Esophagus squamous epithelium (tissue), 5 donors: Measurements from ENCODE around the gene MMS22L. TPM values are rescaled to one million over a fixed set of nuclear protein-coding genes. Genes with fewer than 3 reads are reported as not detected.
A peak's percentile ranks its signal among the peaks of the same experiment; 100 is the strongest.

ENCODE experiments used
- DNase-seq: peaks from one replicate; lab custom pipeline; 2025; lab: John Stamatoyannopoulos, UW
- H3K27ac ChIP-seq, 4 donors: fragments of 200-600 bp; sonication (generic); one replicate each; pipeline ENCODE4 v1.5.1; 2016 to 2019; ENCODE audit warnings: mild to moderate bottlenecking in 1 of 4
- H3K27me3 ChIP-seq, 4 donors: fragments of 200-600 bp; sonication (generic); 1 replicate in 3 of 4; 2 replicates in 1 of 4; pipeline versions ENCODE4 v1.5.1 to v1.6.0; 2017 to 2021; ENCODE audit warnings: antibody characterized with exemption in 1 of 4
- H3K36me3 ChIP-seq, 3 donors: fragments of 200-600 bp; sonication (generic); one replicate each; pipeline ENCODE4 v1.5.1; 2016 to 2019
- H3K4me1 ChIP-seq, 3 donors: fragments of 200-600 bp; sonication (generic); one replicate each; pipeline ENCODE4 v1.5.1; 2017 to 2019
- H3K4me3 ChIP-seq, 4 donors: fragments of 200-600 bp; sonication (generic); 1 replicate in 3 of 4; 2 replicates in 1 of 4; pipeline ENCODE4 v1.5.1; 2016 to 2019; ENCODE audit warnings: mild to moderate bottlenecking in 2 of 4, moderate library complexity in 1 of 4
- H3K9me3 ChIP-seq, 3 donors: fragments of 200-600 bp; sonication (generic); one replicate each; pipeline ENCODE4 v1.5.1; 2016 to 2019
- POLR2A ChIP-seq, 4 donors: fragments of 450-650 bp; IDR thresholded peaks; one replicate each; pipeline ENCODE4 v1.6.1; 2017; ENCODE audit warnings: antibody characterized with exemption in 4 of 4, mild to moderate bottlenecking in 4 of 4, moderate library complexity in 3 of 4
- WGBS, 2 donors: methylation state at CpG; one replicate each; pipeline ENCODE4 v1.1.5; 2018; 5-methylcytosine and 5-hydroxymethylcytosine counted together
- intact Hi-C: fragments of 100-400 bp; cut with DNase I; formaldehyde crosslinking; loops from one replicate; pipeline ENCODE4 v1.15.0; 2022
- total RNA-seq, 4 donors: library from RNA; depleted of rRNA; stranded (reverse); fragments of >200 nt; gene quantifications; one replicate each; pipeline ENCODE4 v1.1.0, GENCODE V29; 2016
- TF ChIP-seq, protein P1 (sequence below), 6 experiments: fragments of 450-650 bp in 4 of 6; fragments of 200-600 bp in 2 of 6; sonication (generic) in 2 of 6; IDR thresholded peaks; one replicate each; pipeline ENCODE4 v1.5.1; 2016 to 2019; ENCODE audit warnings: antibody characterized with exemption in 6 of 6, mild to moderate bottlenecking in 4 of 6, moderate library complexity in 4 of 6
- donor health status: DM: yes; HTN: yes; CAD: no.

MMS22L gene
- total RNA-seq, 4 donors from 2014 or later, result 7.4 to 14.2 (median 9.7) TPM

DNA sequence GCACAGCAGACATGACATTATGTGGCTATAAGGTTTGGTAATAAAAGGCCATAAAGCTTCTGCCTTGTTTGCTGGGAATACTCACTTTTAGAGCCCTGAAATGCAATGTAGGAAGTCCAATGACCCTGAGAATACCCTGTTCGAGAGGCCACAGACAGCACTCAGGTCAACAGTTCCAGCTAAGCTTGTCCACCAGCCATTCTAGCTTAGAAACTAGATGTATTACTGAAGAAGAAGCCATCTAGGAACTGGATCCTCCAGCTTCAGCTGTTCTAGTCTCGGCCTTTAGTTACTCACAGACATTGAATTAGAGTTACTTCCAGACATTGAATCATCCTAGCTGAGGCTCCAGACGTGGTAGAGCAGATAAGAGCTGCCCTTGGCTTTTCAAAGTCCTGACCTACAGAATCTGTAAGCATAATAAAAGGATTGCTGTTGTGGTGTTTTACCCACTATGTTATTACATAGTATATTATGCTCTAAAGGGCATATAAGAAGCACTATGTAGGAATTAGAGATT lies 84.9 kb downstream of the MMS22L start:
- Histone ChIP-seq H3K4me1 (peaks cover 0 to under 1% (median 0%) of the 10 kb centered on the region in 3 donors), H3K27me3 (no peaks in the 10 kb centered on the region), H3K9me3 (no peaks in the 10 kb centered on the region), H3K36me3 (peaks cover 0 to 10% (median 0%) of the 10 kb centered on the region in 3 donors), H3K4me3 (no peak overlapping the region), H3K27ac (no peak overlapping the region)
- 83 to 93% methylated on average over 2 to 3 of the region's 3 CpGs for WGBS, 2 donors
- TF ChIP-seq, protein P1, sequence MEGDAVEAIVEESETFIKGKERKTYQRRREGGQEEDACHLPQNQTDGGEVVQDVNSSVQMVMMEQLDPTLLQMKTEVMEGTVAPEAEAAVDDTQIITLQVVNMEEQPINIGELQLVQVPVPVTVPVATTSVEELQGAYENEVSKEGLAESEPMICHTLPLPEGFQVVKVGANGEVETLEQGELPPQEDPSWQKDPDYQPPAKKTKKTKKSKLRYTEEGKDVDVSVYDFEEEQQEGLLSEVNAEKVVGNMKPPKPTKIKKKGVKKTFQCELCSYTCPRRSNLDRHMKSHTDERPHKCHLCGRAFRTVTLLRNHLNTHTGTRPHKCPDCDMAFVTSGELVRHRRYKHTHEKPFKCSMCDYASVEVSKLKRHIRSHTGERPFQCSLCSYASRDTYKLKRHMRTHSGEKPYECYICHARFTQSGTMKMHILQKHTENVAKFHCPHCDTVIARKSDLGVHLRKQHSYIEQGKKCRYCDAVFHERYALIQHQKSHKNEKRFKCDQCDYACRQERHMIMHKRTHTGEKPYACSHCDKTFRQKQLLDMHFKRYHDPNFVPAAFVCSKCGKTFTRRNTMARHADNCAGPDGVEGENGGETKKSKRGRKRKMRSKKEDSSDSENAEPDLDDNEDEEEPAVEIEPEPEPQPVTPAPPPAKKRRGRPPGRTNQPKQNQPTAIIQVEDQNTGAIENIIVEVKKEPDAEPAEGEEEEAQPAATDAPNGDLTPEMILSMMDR (IDR thresholded peaks at IDR 0.05), result no peak
- TF ChIP-seq POLR2A (IDR thresholded peaks at IDR 0.05), result no peak
- DNase-seq, result no peak
- intact Hi-C loops, result no loop called here

DNA sequence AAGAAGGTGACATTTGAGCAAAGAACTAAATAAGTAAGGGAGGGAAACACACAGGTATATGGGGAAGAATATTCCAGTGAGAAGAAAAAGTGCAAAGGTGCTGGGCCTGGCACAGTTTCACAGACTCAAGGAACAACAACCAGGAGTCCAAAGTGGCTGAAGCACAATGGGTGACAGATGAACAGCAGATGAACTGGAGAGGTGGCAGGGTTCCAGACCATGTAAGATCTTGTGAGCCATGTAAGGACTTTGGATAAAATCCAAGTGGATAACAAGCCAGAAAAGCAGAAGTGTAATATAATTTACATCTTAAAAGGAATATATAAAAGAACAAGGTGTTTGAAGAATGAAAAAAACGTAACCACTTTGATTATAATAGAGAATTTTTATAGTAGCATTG lies 87.9 kb downstream of the MMS22L start:
- DNase-seq, result no peak
- intact Hi-C loops, result no loop called here

DNA sequence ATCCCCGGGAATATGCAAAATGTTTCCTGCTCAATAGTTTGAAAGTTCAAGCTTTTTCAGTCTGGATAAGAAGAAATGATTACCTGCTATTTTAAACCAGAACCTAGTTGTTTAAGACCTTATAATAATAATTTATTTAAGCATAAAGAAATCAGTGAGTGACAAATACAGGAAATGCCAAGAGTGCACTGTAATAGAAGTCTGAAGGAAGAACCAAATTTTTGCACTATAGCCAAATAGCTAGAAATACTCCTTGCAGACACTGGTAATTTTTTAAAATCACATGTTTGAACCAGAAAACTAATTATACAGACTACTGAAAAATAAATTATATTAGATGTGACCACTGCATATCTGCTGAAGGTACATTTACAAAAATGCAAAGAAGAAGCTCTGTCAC lies 93.2 kb downstream of the MMS22L start:
- WGBS, 2 donors, result 79 to 88% methylated on average over 1 of the region's 1 CpG
- no peak overlapping the region for H3K27ac ChIP-seq
- intact Hi-C loops, result loop anchor here (5.0 kb wide), 1 partner anchor 208 kb away; no protein-coding TSS in a partner anchor
- no peaks in the 10 kb centered on the region for H3K4me1 ChIP-seq
- peaks cover 0 to 10% (median 0%) of the 10 kb centered on the region in 3 donors for H3K36me3 ChIP-seq
- no peak for TF ChIP-seq POLR2A (IDR thresholded peaks at IDR 0.05)
- TF ChIP-seq, protein P1 (IDR thresholded peaks at IDR 0.05), result no peak
- H3K9me3 ChIP-seq, result no peaks in the 10 kb centered on the region
- no peaks in the 10 kb centered on the region for H3K27me3 ChIP-seq
- H3K4me3 ChIP-seq, result no peak overlapping the region
- no peak for DNase-seq

More for the DNA sequence above, 87.9 kb downstream of the MMS22L start:
- Histone ChIP-seq H3K9me3 (no peaks in the 10 kb centered on the region), H3K4me1 (no peaks in the 10 kb centered on the region), H3K36me3 (peaks cover 0 to 10% (median 0%) of the 10 kb centered on the region in 3 donors), H3K27ac (no peak overlapping the region), H3K4me3 (no peak overlapping the region), H3K27me3 (no peaks in the 10 kb centered on the region)
- 61 to 65% methylated on average over 1 of the region's 1 CpG for WGBS, 2 donors
- TF ChIP-seq POLR2A (IDR thresholded peaks at IDR 0.05), result no peak
- TF ChIP-seq, protein P1 (IDR thresholded peaks at IDR 0.05), result no peak

DNA sequence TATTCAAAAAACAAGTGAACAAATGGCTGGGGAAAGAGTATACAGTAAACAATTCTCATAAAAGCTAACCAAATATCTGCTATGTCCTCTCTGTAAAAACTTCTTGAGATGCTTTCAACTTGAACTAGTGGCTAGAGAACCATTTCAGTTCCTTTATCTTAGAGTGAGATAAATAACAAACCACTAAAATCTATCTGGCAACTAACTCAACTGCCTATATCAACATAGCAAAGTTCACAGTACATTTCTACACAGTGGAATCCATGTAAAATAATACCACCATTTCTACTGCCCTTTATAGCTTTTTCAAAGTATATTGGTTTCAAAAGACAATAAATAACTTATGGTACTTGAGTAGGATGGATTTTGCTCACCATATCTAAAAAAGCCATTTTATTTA lies 95.1 kb downstream of the MMS22L start:
- intact Hi-C loops, result loop anchor here (5.0 kb wide), 1 partner anchor 209 kb away; no protein-coding TSS in a partner anchor
- H3K36me3 ChIP-seq, result no peaks in the 10 kb centered on the region
- no peaks in the 10 kb centered on the region for H3K9me3 ChIP-seq

DNA sequence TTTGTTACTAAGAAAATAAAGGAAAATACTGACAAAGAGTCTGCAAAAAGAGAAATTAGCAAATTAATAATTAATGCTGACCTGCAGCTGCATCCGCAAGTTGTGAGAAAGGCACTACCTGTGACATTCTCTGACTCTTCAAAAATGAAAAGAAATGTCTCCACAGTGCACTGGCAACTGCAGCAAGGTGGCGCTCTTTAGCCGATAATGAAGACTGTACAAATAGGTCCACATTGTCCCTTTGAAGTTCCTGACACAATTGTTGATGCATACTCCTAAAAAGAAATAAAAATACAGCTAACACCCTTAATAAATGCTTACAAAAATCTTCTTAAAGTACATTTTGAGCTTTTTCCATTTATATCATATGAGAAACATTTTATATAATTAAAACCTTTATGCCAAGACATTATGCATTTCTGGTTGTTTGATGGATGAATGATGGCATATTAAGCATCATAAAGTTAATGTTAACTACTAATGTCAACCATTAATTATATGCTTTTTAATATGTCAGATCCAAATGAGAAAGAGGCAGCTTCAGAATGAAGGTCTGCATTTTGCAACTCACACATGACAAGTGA lies 96.5 kb downstream of the MMS22L start:
- TF ChIP-seq, protein P1 (IDR thresholded peaks at IDR 0.05), result peak; percentile 72 to 81 (median 76)
- TF ChIP-seq POLR2A (IDR thresholded peaks at IDR 0.05), result no peak
- WGBS, 2 donors, result 20 to 24% methylated on average over 3 of the region's 3 CpGs
- no peak for DNase-seq
- Histone ChIP-seq H3K27ac (no peak overlapping the region), H3K27me3 (no peaks in the 10 kb centered on the region), H3K4me1 (no peaks in the 10 kb centered on the region), H3K36me3 (no peaks in the 10 kb centered on the region), H3K9me3 (no peaks in the 10 kb centered on the region), H3K4me3 (no peak overlapping the region)
- intact Hi-C loops, result loop anchor here (5.0 kb wide), 1 partner anchor 211 kb away; no protein-coding TSS in a partner anchor

More for the DNA sequence above, 95.1 kb downstream of the MMS22L start:
- Histone ChIP-seq H3K4me3 (no peak overlapping the region), H3K27me3 (no peaks in the 10 kb centered on the region), H3K27ac (no peak overlapping the region), H3K4me1 (no peaks in the 10 kb centered on the region)
- DNase-seq, result no peak
- TF ChIP-seq POLR2A (IDR thresholded peaks at IDR 0.05), result no peak
- TF ChIP-seq, protein P1 (IDR thresholded peaks at IDR 0.05), result no peak
